ENCODE data around the gene TRAM2. TPM values are rescaled to one million over a fixed set of nuclear protein-coding genes. Genes with fewer than 3 reads are reported as not detected.
A peak's percentile ranks its signal among the peaks of the same experiment; 100 is the strongest.

TRAM2 gene
- total RNA-seq, 1 experiment from 2014 or later: 21.2 TPM

- Histone ChIP-seq H4K8ac (replicated peaks; ENCODE audit: insufficient read length, low read depth, low read length) (no peak overlapping the region), H2AFZ (ENCODE audit: low read length) (no peak overlapping the region), H3K4me2 (ENCODE audit: insufficient read depth, insufficient read length, low read length) (no peak overlapping the region), H4K91ac (ENCODE audit: insufficient read length, low read depth, low read length) (no peak overlapping the region), H3K56ac (ENCODE audit: insufficient read length, low read depth, low read length) (no peak overlapping the region), H2BK12ac (ENCODE audit: insufficient read length, low read depth, low read length) (no peak overlapping the region), H3K79me1 (ENCODE audit: insufficient read depth, low read depth, low read length, poor library complexity, severe bottlenecking) (no peaks in the 10 kb centered on the region), H4K20me1 (ENCODE audit: control insufficient read depth, insufficient read depth, insufficient read length) (no peaks in the 10 kb centered on the region), H2AK5ac (ENCODE audit: insufficient read length, low read length) (no peak overlapping the region), H2BK120ac (ENCODE audit: low read depth, low read length, poor library complexity, severe bottlenecking) (no peak overlapping the region), H3K4ac (ENCODE audit: low read depth, low read length) (no peak overlapping the region), H2BK15ac (ENCODE audit: low read depth, low read length) (no peak overlapping the region), H2BK5ac (ENCODE audit: insufficient read length, low read length) (no peak overlapping the region), H3K79me2 (ENCODE audit: insufficient read depth, low read length) (peaks cover 2% of the 10 kb centered on the region; the same call in 1 of the 2 replicates), H3T11ph (ENCODE audit: low read length) (no peak overlapping the region), H3K18ac (ENCODE audit: insufficient read length, low read depth, low read length) (no peak overlapping the region), H2BK20ac (ENCODE audit: low read depth, low read length, poor library complexity, severe bottlenecking) (no peak overlapping the region), H3K23me2 (ENCODE audit: insufficient read length, low read depth, low read length, poor library complexity, severe bottlenecking) (no peaks in the 10 kb centered on the region), H4K5ac (ENCODE audit: insufficient read length, low read depth, low read length) (no peak overlapping the region), H3K14ac (ENCODE audit: insufficient read depth, low read length) (no peak overlapping the region), H3K27ac (ENCODE audit: insufficient read length, low read depth, low read length) (no peak overlapping the region), H3K23ac (ENCODE audit: insufficient read length, low read depth, low read length) (no peak overlapping the region), H3K9me3 (ENCODE audit: control insufficient read depth, low read depth, low read length) (no peaks in the 10 kb centered on the region), H3K4me1 (ENCODE audit: insufficient read depth, low read length) (peaks cover 16% of the 10 kb centered on the region; the same call in 1 of the 2 replicates), H3K9ac (ENCODE audit: extremely low read depth, insufficient read length, low read length) (no peak overlapping the region), H3K27me3 (ENCODE audit: insufficient read depth, low read length) (no peaks in the 10 kb centered on the region)
- H3K9me3 Mint-ChIP-seq: no peaks in the 10 kb centered on the region
- H3K27ac Mint-ChIP-seq: peak overlapping the region in 1 of 3 experiments; percentile 88; a peak in 1 of 7 replicates
- no peak overlapping the region for H3K4me3 Mint-ChIP-seq
- no CpG with 5 or more reads among the region's 6 CpGs for WGBS (ENCODE audit: extremely low coverage, insufficient read length, low lambda C conversion rate)
- no peaks in the 10 kb centered on the region for H3K27me3 Mint-ChIP-seq (ENCODE audit: low read depth)
- H3K4me1 Mint-ChIP-seq: peaks cover 28% of the 10 kb centered on the region in 2 experiments
- H3K36me3 Mint-ChIP-seq (ENCODE audit: insufficient read depth in 1 of 3, low read depth in 3 of 3): peaks cover 4 to 16% (median 5%) of the 10 kb centered on the region in 3 experiments; a peak in 4 of 7 replicates
- TF ChIP-seq, protein P1, sequence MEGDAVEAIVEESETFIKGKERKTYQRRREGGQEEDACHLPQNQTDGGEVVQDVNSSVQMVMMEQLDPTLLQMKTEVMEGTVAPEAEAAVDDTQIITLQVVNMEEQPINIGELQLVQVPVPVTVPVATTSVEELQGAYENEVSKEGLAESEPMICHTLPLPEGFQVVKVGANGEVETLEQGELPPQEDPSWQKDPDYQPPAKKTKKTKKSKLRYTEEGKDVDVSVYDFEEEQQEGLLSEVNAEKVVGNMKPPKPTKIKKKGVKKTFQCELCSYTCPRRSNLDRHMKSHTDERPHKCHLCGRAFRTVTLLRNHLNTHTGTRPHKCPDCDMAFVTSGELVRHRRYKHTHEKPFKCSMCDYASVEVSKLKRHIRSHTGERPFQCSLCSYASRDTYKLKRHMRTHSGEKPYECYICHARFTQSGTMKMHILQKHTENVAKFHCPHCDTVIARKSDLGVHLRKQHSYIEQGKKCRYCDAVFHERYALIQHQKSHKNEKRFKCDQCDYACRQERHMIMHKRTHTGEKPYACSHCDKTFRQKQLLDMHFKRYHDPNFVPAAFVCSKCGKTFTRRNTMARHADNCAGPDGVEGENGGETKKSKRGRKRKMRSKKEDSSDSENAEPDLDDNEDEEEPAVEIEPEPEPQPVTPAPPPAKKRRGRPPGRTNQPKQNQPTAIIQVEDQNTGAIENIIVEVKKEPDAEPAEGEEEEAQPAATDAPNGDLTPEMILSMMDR (conservative IDR thresholded peaks at IDR 0.05): no peak
- DNase-seq: no peak
These were observed 40.4 kb downstream of the TRAM2 start for GRCh38 chr6:52536424-52536916.

Data from H9 (cell line).